HG02981 (cell line): Measurements from ENCODE around the gene ABHD12.
A peak's percentile ranks its signal among the peaks of the same experiment; 100 is the strongest.

Source experiments
- ATAC-seq: cut with Tn5 transposase; IDR thresholded peaks from one replicate; pipeline ENCODE4 v1.9.1; 2021; ENCODE audit warnings: mild to moderate bottlenecking, moderate library complexity; ENCODE audit not compliant: unreplicated experiment

ABHD12 gene

DNA sequence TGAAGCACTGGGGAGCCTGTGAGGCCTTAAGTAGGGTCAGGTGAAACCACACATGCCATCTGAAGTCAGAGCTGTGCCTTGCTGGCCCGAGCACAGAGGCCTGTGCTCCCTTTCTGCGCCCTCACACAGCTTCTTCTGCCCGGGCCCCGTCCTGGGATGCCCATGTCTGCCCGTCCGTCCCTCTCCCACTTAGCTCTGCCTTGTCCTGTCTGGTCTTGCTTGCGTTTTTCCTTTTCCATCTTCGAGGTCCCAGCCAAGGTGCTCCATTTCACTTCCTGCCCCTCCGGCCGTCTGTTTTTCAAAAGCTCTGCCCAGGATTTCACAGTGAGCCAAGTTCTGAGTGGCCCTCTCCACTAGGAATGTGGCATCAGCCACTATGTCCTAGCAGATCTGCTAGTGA lies 97.1 kb downstream of the ABHD12 start:
- no peak for ATAC-seq

DNA sequence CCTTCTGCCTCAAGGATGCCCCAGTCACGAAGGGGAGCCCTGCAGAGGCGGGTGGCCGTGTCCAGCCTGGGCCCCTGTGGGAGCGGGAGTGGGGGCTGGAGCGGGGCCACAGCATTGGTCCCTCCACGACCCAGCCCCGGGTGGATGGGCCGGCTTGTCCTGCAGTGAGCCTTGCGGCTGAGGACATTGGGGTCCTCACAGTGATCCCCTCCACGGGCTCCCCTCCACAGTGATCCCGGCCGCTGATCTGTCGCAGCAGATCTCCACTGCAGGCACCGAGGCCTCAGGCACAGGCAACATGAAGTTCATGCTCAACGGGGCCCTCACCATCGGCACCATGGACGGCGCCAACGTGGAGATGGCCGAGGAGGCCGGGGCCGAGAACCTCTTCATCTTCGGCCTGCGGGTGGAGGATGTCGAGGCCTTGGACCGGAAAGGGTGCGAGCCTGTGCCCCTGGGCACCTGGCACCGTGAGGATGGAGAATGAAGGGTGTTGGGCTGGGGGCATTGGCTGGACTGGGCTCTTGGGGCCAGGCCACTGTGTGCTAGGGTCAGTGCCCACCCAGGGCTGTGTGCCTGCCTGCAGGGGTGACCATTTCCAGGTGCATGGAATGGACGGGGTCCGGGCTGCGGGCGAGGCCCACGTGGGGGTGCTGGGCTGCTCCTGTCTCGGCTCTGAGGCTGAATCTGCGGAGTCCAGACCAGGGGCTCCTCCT lies 98.3 kb downstream of the ABHD12 start:
- no peak for ATAC-seq

GRCh38 chr20:25291432-25292133 lies 99.1 kb downstream of the ABHD12 start:
- no peak for ATAC-seq

GRCh38 chr20:25290646-25291431 lies 99.8 kb downstream of the ABHD12 start:
- no peak for ATAC-seq

DNA sequence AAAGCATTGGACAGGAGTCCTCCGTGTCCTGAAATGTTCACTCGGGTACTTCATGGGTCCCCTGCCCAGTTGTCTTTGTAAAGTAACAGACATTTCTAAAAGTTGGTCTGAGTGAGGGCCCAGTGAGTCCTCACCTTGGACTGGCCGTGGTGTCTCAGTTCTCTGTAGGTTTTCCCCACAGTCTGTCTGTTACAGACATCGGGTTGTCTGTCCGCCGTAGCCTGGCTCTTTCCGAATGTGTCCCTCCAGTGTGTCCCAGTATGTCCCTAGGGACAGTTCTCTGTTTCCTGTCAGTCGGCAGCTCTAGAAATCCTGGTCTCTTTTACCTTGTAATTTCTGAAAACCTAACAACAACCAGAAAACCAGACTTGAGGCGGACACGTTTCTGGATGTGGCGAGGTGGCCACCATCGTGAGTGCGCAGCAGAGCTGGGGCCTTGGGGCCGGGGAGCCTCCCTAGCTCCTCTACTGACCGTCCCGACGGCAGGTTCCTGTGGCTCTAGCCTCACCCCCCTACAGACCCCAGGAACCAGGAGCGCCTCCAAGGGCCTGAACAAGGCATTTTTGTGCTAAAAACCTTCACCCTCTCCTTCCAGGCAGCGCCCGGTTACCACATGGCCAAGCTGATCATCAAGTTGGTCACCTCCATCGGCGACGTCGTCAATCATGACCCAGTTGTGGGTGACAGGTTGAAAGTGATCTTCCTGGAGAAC lies 100.6 kb downstream of the ABHD12 start:
- ATAC-seq, result no peak

DNA sequence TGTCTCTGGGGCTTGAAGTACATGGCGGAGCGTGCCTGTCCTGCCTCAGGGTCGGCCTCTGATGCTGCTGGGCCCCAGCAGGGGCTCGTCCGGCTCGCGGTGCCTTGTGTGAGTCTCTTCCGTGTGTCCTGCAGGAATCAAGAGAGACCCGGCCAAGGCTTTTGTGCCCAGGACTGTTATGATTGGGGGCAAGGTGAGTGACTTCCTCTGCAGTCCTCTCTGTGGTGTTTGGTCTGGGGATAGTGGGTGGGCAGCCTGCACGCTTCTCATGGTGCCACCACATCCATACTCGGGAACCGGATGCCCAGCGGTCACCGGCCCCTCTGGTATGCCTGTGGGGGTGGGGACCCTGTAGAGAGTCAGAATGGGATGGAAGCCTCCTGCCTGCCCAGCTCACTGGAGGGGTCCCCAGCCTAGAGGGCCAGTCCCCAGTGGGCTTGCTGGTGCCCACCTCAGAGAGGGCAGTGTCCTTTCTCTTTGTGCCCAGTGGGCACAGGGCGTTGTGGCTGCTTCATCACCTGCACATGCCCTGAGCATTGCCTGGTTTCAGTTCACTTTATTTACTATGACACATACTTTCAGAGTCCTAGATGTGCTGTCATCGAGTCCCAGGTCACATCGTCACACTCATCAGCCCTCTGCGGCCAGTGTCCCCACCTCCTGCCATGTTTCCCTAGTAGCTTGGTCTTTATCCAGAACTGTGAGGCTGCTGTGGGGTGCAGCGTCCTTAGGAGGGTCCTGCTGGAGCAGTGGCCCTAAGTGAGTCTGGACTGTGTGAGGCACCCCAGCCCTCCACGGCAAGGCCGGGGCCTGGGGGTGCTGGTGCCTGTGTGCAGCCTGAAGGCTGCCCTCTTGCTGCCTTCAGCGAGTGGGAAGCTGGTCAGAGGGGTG lies 102.1 kb downstream of the ABHD12 start:
- peak; percentile 96 for ATAC-seq

- ATAC-seq, result no peak
These were observed 102.9 kb downstream of the ABHD12 start for GRCh38 chr20:25287631-25288290.

DNA sequence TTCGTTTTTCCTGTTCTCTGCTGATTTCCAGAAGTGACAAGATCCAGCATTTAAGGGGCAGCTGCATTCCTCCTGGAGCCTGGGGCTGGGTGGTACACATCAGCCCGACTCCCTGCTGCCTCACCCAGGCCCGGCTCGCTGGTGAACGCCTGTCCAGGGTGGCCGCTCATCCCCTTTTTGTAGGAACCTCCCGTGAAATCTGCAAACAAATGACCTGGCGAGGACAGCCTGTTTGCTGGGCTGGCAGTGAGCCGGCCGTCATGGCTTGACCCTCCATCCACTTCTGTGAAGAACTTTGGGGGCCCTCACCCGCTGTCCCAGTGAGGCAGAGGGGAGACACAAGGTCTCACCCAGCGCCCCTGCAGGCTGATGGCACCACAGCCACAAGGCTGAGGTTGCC lies 103.7 kb downstream of the ABHD12 start:
- no peak for ATAC-seq

DNA sequence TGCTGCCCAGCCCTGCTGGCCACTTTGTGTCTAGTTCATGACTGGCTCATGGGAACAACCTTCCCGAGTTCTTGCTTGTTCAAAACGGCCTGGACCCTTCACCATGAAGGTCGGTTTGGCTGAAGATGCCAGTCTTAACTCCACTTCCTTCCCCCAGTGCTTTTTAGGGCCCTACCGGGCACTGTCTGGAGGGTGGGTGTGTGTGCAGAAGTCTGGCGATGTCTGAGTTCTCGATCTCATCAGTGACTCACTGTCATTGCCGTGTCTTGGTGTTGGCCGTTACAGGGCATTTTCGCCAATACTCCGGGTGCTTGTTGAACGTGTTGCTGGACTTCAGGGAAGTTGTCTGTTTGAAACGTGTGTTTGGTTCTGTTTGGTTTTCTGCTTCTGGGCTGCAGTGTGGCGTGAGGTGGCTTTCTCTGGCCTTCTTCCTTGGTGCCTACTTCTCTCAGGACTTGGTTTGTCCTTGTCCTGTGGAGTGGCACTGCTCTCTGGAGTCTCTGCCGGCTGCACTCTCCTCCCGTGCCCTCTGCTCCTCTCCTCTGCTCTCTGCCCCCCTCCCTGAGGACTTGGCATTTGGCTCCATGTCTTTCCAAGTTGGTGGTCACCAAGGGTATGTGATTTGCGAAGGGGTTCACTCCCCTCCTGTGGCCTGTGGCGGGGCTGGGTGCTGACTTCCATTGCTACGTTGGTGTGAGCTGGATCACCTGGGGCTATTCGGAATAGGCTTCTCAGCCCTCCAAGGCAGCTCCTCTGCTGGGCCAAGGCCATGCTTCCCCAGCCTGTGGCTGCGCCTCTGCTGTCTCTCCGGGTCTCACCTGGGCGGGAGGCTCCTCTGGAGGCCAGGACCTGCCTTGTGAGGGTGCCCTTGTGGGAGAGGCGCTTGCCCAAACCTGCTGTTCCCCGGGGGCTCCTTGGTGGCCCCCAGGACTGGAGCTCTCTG lies 104.5 kb downstream of the ABHD12 start:
- no peak for ATAC-seq

- no peak for ATAC-seq
These were observed 105.5 kb downstream of the ABHD12 start for GRCh38 chr20:25285091-25285647.

GRCh38 chr20:25284131-25284601 lies 106.5 kb downstream of the ABHD12 start:
- no peak for ATAC-seq

- no peak for ATAC-seq
These were observed 107.2 kb downstream of the ABHD12 start for GRCh38 chr20:25283221-25283951.

DNA sequence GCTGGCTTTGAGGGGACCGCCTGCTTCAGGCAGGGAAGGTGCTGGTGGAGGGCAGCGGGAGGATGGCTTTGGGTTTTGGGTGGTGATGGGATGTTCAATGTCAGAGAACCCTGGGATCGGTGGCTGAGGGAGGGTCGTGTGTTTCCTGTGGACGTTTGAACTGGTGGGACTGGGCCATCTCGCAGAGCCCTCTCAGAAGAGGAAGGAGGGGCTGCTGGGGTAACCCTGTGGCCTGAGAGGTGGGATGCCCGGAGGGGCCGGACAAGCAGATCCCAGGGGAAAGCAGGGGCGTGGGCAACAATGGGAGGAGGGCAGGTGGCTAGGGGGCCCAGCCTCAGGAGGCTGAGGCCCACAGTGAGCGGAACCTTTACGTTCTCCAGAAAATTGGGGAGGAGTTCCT lies 107.8 kb downstream of the ABHD12 start:
- no peak for ATAC-seq

DNA sequence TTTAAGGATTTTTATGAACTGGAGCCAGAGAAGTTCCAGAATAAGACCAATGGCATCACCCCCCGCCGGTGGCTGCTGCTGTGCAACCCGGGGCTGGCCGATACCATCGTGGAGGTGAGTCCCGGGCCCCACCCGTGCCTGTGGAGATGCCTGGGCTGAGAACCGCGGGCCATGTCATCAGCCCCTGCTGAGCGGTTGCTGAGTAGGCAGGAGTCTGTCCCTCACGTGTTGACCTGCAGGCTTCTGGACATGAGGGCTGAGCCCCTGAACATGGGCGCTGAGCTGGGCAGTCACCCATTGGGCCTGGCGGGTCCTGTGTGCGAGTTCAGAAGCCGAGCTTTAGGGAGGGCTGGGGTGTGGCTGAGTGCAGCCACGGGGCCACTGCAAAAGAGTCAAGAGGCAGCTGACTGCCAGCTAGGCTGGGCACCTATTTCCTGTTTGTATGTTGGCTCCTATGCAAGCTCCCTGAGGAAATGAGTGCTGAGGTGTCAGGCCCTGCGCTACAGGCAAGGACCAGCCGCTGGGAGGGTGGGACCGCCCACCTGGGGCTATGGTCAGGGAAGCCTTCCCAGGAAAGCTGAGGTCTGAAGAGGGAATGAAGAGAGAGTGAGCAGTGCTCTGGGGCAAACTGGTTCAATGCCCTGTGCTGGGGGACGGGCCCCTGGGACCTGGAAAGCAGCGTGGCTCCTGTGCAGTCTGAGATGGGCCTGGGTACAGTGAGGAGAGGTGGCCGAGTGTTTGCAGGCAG lies 108.4 kb downstream of the ABHD12 start:
- peak; percentile 12 for ATAC-seq

- peak; percentile 69 for ATAC-seq
These were observed 109.1 kb downstream of the ABHD12 start for GRCh38 chr20:25281541-25281991.
